Stomach (tissue), 4 donors: ENCODE data around the gene HOXC12.

ENCODE experiments used
- EP300 ChIP-seq: sonication (generic); formaldehyde crosslinking; IDR thresholded peaks from one replicate; pipeline ENCODE4 v1.6.1; 2017; ENCODE audit warnings: antibody characterized with exemption
- POLR2A ChIP-seq, 4 donors: fragments of 450-650 bp; IDR thresholded peaks; one replicate each; pipeline ENCODE4 v1.6.1; 2016; ENCODE audit warnings: antibody characterized with exemption in 4 of 4, control low read depth in 2 of 4, mild to moderate bottlenecking in 1 of 4, moderate library complexity in 1 of 4
- POLR2AphosphoS5 ChIP-seq, 3 donors: sonication (generic); formaldehyde crosslinking; IDR thresholded peaks; one replicate each; pipeline ENCODE4 v1.6.1; 2016; ENCODE audit warnings: antibody characterized with exemption in 3 of 3
- TF ChIP-seq, protein P1 (sequence below), 7 experiments: fragments of 450-650 bp in 4 of 7; fragments of 200-600 bp in 3 of 7; sonication (generic) in 3 of 7; IDR thresholded peaks; one replicate each; pipeline ENCODE4 v1.5.1; 2016 to 2019; ENCODE audit warnings: antibody characterized with exemption in 7 of 7, control low read depth in 2 of 7, mild to moderate bottlenecking in 1 of 7

DNA sequence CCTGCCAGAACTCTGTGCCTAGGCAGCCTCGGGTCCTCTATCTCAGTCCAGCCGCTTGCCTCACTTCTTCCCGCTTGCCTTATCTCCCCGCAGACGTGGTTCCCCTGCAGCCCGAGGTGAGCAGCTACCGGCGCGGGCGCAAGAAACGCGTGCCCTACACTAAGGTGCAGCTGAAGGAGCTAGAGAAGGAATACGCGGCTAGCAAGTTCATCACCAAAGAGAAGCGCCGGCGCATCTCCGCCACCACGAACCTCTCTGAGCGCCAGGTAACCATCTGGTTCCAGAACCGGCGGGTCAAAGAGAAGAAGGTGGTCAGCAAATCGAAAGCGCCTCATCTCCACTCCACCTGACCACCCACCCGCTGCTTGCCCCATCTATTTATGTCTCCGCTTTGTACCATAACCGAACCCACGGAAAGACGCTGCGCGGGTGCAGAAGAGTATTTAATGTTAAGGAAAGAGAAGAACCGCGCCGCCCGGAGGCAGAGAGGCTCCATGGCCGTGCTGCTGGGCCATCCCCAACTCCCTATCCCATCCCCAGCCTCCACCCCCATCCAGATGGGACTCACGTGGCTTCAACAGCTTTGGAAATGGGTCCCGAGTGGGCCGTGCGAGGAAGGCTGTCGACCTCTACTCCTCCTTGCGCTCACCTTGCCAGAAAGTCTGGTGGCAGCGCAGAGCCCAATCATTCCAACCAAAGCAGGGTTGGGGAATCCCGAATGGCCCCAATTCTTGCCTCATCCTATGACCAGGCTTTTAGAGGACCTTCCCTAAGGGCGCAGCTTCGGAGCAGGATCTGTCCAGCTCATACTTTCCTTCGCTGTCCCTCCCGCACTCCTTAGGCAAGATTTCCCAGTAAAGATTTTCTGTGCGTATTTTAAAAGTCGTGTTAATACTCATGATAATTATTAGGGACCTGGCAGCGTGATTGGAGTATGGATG is 9.5 kb upstream of the HOXC12 start:
- TF ChIP-seq, protein P1, sequence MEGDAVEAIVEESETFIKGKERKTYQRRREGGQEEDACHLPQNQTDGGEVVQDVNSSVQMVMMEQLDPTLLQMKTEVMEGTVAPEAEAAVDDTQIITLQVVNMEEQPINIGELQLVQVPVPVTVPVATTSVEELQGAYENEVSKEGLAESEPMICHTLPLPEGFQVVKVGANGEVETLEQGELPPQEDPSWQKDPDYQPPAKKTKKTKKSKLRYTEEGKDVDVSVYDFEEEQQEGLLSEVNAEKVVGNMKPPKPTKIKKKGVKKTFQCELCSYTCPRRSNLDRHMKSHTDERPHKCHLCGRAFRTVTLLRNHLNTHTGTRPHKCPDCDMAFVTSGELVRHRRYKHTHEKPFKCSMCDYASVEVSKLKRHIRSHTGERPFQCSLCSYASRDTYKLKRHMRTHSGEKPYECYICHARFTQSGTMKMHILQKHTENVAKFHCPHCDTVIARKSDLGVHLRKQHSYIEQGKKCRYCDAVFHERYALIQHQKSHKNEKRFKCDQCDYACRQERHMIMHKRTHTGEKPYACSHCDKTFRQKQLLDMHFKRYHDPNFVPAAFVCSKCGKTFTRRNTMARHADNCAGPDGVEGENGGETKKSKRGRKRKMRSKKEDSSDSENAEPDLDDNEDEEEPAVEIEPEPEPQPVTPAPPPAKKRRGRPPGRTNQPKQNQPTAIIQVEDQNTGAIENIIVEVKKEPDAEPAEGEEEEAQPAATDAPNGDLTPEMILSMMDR (IDR thresholded peaks at IDR 0.05): no peak
- TF ChIP-seq EP300 (no peak), POLR2A (IDR thresholded peaks at IDR 0.05) (no peak), POLR2AphosphoS5 (IDR thresholded peaks at IDR 0.05) (no peak)
